K562 (cell line): Measurements from ENCODE around the gene DDX55. TPM values are rescaled to one million over a fixed set of nuclear protein-coding genes. Genes with fewer than 3 reads are reported as not detected.

ENCODE experiments used
- CBFA2T2 ChIP-seq: fragments of 450-650 bp; conservative IDR thresholded peaks from 2 replicates; pipeline ENCODE4 v1.6.1; 2017; ENCODE audit warnings: mild to moderate bottlenecking
- CLOCK ChIP-seq: fragments of 250-450 bp; sonication (Bioruptor Pico); IDR thresholded peaks from 2 replicates; pipeline ENCODE4 v1.4.0; 2020; ENCODE audit warnings: mild to moderate bottlenecking, moderate library complexity, borderline replicate concordance
- E2F5 ChIP-seq: sonication (generic); formaldehyde crosslinking; IDR thresholded peaks from 2 replicates; pipeline ENCODE4 v1.8.0; 2022; ENCODE audit warnings: mild to moderate bottlenecking, missing genetic modification reagents
- HLTF ChIP-seq: fragments of 450-650 bp; IDR thresholded peaks from 2 replicates; pipeline ENCODE4 v1.6.1; 2016
- KDM2B ChIP-seq: fragments of 250-450 bp; sonication (Bioruptor Pico); IDR thresholded peaks from 2 replicates; pipeline ENCODE4 v1.8.0; 2021; ENCODE audit warnings: mild to moderate bottlenecking, moderate library complexity
- L3MBTL2 ChIP-seq: fragments of 450-650 bp; IDR thresholded peaks from 2 replicates; pipeline ENCODE4 v1.6.1; 2016; ENCODE audit warnings: mild to moderate bottlenecking, moderate library complexity
- MEIS2 ChIP-seq: fragments of 450-650 bp; IDR thresholded peaks from 2 replicates; pipeline ENCODE4 v1.6.1; 2014; ENCODE audit warnings: mild to moderate bottlenecking; ENCODE audit not compliant: partially characterized antibody
- MLX ChIP-seq, 2 experiments: fragments of 450-650 bp in 1 of 2; sonication (generic) in 1 of 2; formaldehyde crosslinking; conservative IDR thresholded peaks; 2 replicates each; pipeline versions ENCODE4 v1.4.0 to v1.8.1; 2020 to 2022; ENCODE audit warnings: mild to moderate bottlenecking in 1 of 2, missing genetic modification reagents in 1 of 2
- NBN ChIP-seq: fragments of 450-650 bp; IDR thresholded peaks from 2 replicates; pipeline ENCODE4 v1.6.1; 2016; ENCODE audit warnings: low read depth, mild to moderate bottlenecking
- NFIX ChIP-seq: fragments of 250-450 bp; sonication (Bioruptor Pico); IDR thresholded peaks from 2 replicates; pipeline ENCODE4 v1.4.0; 2020; ENCODE audit warnings: low read depth, mild to moderate bottlenecking, moderate library complexity
- PYGO2 ChIP-seq: fragments of 450-650 bp; IDR thresholded peaks from 2 replicates; pipeline ENCODE4 v1.6.1; 2016; ENCODE audit warnings: mild to moderate bottlenecking, missing genetic modification characterization, moderate library complexity, missing compliant biosample characterization
- TFAM ChIP-seq: fragments of 250-450 bp; sonication (Bioruptor Pico); conservative IDR thresholded peaks from 2 replicates; pipeline ENCODE4 v1.5.0; 2021; ENCODE audit warnings: mild to moderate bottlenecking, moderate library complexity
- polyA plus RNA-seq, 8 experiments: library from polyadenylated mRNA; depleted of rRNA in 4 of 8; stranded (reverse) in 5 of 8; unstranded in 3 of 8; fragments of >200 nt; fragmentation: Nextera tagmentation in 2 of 8; fragmentation: Illumina TruSeq in 1 of 8; extraction: Ambion mirVana in 2 of 8; extraction: Trizol in 1 of 8; gene quantifications; 2 replicates each; pipeline versions ENCODE4 v1.2.1 to v1.2.3, GENCODE V29; 2011 to 2014; ENCODE audit warnings: inconsistent platforms in 1 of 8, missing spikeins in 1 of 8
- total RNA-seq, 7 experiments: library from RNA; depleted of rRNA in 6 of 7; stranded (reverse); fragments of >200 nt in 6 of 7; fragmentation: Illumina TruSeq in 2 of 7; extraction: Trizol in 2 of 7; gene quantifications; 2 replicates each; pipeline versions ENCODE4 v1.2.1 to v1.2.3, GENCODE V29; 2011 to 2021; ENCODE audit warnings: low replicate concordance in 1 of 7
- TF ChIP-seq, protein P1 (sequence below): fragments of 450-650 bp; IDR thresholded peaks from one replicate; pipeline ENCODE4 v1.6.1; 2018; ENCODE audit warnings: mild to moderate bottlenecking, moderate library complexity; ENCODE audit not compliant: partially characterized antibody
- TF ChIP-seq, protein P2 (sequence below): sonication (generic); formaldehyde crosslinking; IDR thresholded peaks from 2 replicates; pipeline ENCODE4 v1.8.0; 2022; ENCODE audit warnings: missing genetic modification reagents, mild to moderate bottlenecking, moderate library complexity, borderline replicate concordance
- TF ChIP-seq, protein P3 (sequence below): fragments of 250-450 bp; sonication (Bioruptor Pico); IDR thresholded peaks from 2 replicates; pipeline ENCODE4 v1.9.0; 2021; ENCODE audit warnings: mild to moderate bottlenecking, inconsistent platforms
- TF ChIP-seq, protein P4 (sequence below): fragments of 250-450 bp; sonication (Bioruptor Pico); IDR thresholded peaks from 2 replicates; pipeline ENCODE4 v1.4.0; 2020

The DDX55 gene
- total and polyA plus RNA-seq, 9 of the 15 experiments (the other 6 are each of a cell fraction or from before 2014, with no cell fraction given) = 10.6 to 71.0 (median 60.9) TPM

- TF ChIP-seq, protein P1, sequence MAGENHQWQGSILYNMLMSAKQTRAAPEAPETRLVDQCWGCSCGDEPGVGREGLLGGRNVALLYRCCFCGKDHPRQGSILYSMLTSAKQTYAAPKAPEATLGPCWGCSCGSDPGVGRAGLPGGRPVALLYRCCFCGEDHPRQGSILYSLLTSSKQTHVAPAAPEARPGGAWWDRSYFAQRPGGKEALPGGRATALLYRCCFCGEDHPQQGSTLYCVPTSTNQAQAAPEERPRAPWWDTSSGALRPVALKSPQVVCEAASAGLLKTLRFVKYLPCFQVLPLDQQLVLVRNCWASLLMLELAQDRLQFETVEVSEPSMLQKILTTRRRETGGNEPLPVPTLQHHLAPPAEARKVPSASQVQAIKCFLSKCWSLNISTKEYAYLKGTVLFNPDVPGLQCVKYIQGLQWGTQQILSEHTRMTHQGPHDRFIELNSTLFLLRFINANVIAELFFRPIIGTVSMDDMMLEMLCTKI = no peak
- no peak for TF ChIP-seq NFIX (CRISPR knock-in tag)
- TF ChIP-seq PYGO2 (tag) = no peak
- TF ChIP-seq CBFA2T2 = peak; percentile 23
- TF ChIP-seq HLTF = peak; percentile 65; the same call in 1 of the 2 replicates
- no peak for TF ChIP-seq TFAM (CRISPR knock-in tag)
- TF ChIP-seq NBN = 0 out of 2 replicates have a peak, but pooled peaks have one; percentile 62
- peak; percentile 97 for TF ChIP-seq L3MBTL2
- TF ChIP-seq, protein P2, sequence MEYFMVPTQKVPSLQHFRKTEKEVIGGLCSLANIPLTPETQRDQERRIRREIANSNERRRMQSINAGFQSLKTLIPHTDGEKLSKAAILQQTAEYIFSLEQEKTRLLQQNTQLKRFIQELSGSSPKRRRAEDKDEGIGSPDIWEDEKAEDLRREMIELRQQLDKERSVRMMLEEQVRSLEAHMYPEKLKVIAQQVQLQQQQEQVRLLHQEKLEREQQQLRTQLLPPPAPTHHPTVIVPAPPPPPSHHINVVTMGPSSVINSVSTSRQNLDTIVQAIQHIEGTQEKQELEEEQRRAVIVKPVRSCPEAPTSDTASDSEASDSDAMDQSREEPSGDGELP (CRISPR knock-in tag) = peak; percentile 94
- TF ChIP-seq KDM2B (CRISPR knock-in tag) = no peak; the same call in 1 of the 2 replicates
- TF ChIP-seq CLOCK (CRISPR knock-in tag) = no peak
- TF ChIP-seq MEIS2 = no peak
- TF ChIP-seq, protein P3, sequence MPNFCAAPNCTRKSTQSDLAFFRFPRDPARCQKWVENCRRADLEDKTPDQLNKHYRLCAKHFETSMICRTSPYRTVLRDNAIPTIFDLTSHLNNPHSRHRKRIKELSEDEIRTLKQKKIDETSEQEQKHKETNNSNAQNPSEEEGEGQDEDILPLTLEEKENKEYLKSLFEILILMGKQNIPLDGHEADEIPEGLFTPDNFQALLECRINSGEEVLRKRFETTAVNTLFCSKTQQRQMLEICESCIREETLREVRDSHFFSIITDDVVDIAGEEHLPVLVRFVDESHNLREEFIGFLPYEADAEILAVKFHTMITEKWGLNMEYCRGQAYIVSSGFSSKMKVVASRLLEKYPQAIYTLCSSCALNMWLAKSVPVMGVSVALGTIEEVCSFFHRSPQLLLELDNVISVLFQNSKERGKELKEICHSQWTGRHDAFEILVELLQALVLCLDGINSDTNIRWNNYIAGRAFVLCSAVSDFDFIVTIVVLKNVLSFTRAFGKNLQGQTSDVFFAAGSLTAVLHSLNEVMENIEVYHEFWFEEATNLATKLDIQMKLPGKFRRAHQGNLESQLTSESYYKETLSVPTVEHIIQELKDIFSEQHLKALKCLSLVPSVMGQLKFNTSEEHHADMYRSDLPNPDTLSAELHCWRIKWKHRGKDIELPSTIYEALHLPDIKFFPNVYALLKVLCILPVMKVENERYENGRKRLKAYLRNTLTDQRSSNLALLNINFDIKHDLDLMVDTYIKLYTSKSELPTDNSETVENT = peak; percentile 37
- TF ChIP-seq, protein P4, sequence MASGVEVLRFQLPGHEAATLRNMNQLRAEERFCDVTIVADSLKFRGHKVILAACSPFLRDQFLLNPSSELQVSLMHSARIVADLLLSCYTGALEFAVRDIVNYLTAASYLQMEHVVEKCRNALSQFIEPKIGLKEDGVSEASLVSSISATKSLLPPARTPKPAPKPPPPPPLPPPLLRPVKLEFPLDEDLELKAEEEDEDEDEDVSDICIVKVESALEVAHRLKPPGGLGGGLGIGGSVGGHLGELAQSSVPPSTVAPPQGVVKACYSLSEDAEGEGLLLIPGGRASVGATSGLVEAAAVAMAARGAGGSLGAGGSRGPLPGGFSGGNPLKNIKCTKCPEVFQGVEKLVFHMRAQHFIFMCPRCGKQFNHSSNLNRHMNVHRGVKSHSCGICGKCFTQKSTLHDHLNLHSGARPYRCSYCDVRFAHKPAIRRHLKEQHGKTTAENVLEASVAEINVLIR (CRISPR knock-in tag) = peak; percentile 76
- TF ChIP-seq E2F5 (CRISPR knock-in tag) = peak; percentile 43; the same call in 1 of the 2 replicates
- TF ChIP-seq MLX (CRISPR knock-in tag; conservative IDR thresholded peaks at IDR 0.05) = no peak; a peak in 1 of 4 replicates
Observed at GRCh38 chr12:123601602-123602489, at the start of gene DDX55 (continued).
